ENCODE data around the gene TOLLIP. TPM values are rescaled to one million over a fixed set of nuclear protein-coding genes. Genes with fewer than 3 reads are reported as not detected.
A peak's percentile ranks its signal among the peaks of the same experiment; 100 is the strongest.
"Not testable (repeated sequence)": the region's sequence is repeated elsewhere in the genome, so short reads cannot be mapped to it uniquely, and the experiment has no call there.

TOLLIP gene
- total RNA-seq, 1 donor from 2014 or later, result 40.7 TPM

- DNase-seq (ENCODE audit: low read depth), result no peak
Measured at GRCh38 chr11:1281974-1282365, 27.5 kb downstream of the TOLLIP start.

- no peak for DNase-seq (ENCODE audit: low read depth)
Measured at GRCh38 chr11:1281326-1281973, 28.0 kb downstream of the TOLLIP start.

- no peak for DNase-seq (ENCODE audit: low read depth)
Measured at GRCh38 chr11:1280116-1281035, 29.1 kb downstream of the TOLLIP start.

- DNase-seq (ENCODE audit: low read depth), result no peak
Measured at GRCh38 chr11:1279674-1280055, 29.8 kb downstream of the TOLLIP start.

- no peak for DNase-seq (ENCODE audit: low read depth)
Measured at GRCh38 chr11:1278766-1279673, 30.4 kb downstream of the TOLLIP start.

- DNase-seq (ENCODE audit: low read depth), result no peak
Measured at GRCh38 chr11:1277936-1278512, 31.4 kb downstream of the TOLLIP start.

- no peak for DNase-seq (ENCODE audit: low read depth)
Measured at GRCh38 chr11:1276866-1277615, 32.4 kb downstream of the TOLLIP start.

- DNase-seq (ENCODE audit: low read depth), result no peak
Measured at GRCh38 chr11:1276041-1276790, 33.2 kb downstream of the TOLLIP start.

GRCh38 chr11:1275021-1275420 lies 34.4 kb downstream of the TOLLIP start:
- no peak for DNase-seq (ENCODE audit: low read depth)

GRCh38 chr11:1274501-1274900 lies 34.9 kb downstream of the TOLLIP start:
- no peak for DNase-seq (ENCODE audit: low read depth)

- DNase-seq (ENCODE audit: low read depth), result no peak
Measured at GRCh38 chr11:1272531-1272930, 36.9 kb downstream of the TOLLIP start.

- no peak for DNase-seq (ENCODE audit: low read depth)
Measured at GRCh38 chr11:1271927-1272326, 37.5 kb downstream of the TOLLIP start.

GRCh38 chr11:1271406-1271805 lies 38.0 kb downstream of the TOLLIP start:
- no peak for DNase-seq (ENCODE audit: low read depth)

- DNase-seq (ENCODE audit: low read depth), result no peak
Measured at GRCh38 chr11:1271002-1271401, 38.4 kb downstream of the TOLLIP start.

GRCh38 chr11:1270476-1270875 lies 39.0 kb downstream of the TOLLIP start:
- DNase-seq (ENCODE audit: low read depth), result no peak

- no peak for DNase-seq (ENCODE audit: low read depth)
Measured at GRCh38 chr11:1269957-1270356, 39.5 kb downstream of the TOLLIP start.

GRCh38 chr11:1267441-1268100 lies 41.9 kb downstream of the TOLLIP start:
- peak; percentile 6 for DNase-seq (ENCODE audit: low read depth)

GRCh38 chr11:1266976-1267375 lies 42.5 kb downstream of the TOLLIP start:
- DNase-seq (ENCODE audit: low read depth), result not testable (repeated sequence)

- not testable (repeated sequence) for DNase-seq (ENCODE audit: low read depth)
Measured at GRCh38 chr11:1265480-1265879, 44.0 kb downstream of the TOLLIP start.

- DNase-seq (ENCODE audit: low read depth), result peak; percentile 79
Measured at GRCh38 chr11:1264444-1264843, 45.0 kb downstream of the TOLLIP start.
